22Rv1 (cell line): ENCODE data around the gene ZNF438.
"Not testable (repeated sequence)": the region's sequence is repeated elsewhere in the genome, so short reads cannot be mapped to it uniquely, and the experiment has no call there.

ENCODE experiments used
- H3K27ac ChIP-seq: fragments of 450-650 bp; 2 replicates; pipeline ENCODE4 v1.5.1; 2017
- CTCF ChIP-seq: fragments of 450-650 bp; IDR thresholded peaks from 2 replicates; pipeline ENCODE4 v1.5.1; 2017; ENCODE audit warnings: mild to moderate bottlenecking
- ZFX ChIP-seq: fragments of 450-650 bp; IDR thresholded peaks from 2 replicates; pipeline ENCODE4 v1.6.1; 2017; ENCODE audit warnings: antibody characterized with exemption, borderline replicate concordance

The ZNF438 gene

DNA sequence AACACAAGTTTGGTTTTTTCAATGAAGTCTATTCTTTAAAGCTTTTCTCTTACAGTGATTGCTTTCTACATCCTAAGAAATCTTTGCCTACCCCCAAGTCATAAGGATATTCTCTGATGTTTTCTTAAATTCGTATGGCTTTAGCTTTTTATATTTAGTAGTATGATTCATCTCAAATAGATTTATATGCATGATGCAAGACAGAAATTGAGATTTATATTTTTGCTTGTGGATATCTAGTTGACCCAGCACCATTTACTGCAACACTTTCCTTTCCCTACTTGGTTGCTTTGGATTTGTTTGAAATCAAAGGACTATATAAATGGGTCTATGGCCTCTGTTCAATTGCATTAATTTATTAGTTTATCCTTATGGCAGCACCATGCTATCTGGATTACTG lies 113.9 kb downstream of the ZNF438 start:
- no peak overlapping the region for H3K27ac ChIP-seq
- no peak for TF ChIP-seq CTCF

GRCh38 chr10:30917067-30917466 lies 114.6 kb downstream of the ZNF438 start:
- no peak overlapping the region for H3K27ac ChIP-seq
- no peak for TF ChIP-seq CTCF
- TF ChIP-seq ZFX = no peak

GRCh38 chr10:30915146-30915545 lies 116.5 kb downstream of the ZNF438 start:
- TF ChIP-seq ZFX = no peak
- H3K27ac ChIP-seq = no peak overlapping the region

DNA sequence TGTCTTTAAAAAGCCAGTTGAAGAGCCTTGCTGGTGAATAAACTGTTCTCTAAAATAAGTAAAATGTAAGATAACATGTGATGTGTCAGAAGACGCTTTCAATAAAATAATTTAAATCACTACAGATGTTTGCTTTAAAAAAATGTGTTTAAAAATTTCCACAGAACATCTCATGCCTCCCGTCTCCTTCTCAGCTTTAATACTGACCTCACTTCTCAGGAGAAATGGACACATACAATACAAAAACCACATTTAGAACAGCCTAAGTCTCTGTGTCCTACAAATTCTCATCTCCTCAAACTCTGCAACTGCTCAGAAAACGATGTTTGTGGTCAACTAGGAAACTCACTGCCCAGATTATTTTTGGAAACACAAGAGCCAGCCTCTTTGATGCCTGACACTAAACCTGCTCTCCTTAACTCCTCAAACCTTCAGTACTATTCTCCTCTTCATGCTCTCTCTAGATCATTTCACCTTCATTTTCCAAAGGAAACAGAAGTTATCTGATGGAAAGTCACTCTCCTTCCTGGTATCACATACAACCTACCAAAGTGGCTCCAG lies 120.3 kb downstream of the ZNF438 start:
- H3K27ac ChIP-seq = no peak overlapping the region
- TF ChIP-seq ZFX (no peak), CTCF (no peak)

- no peak for TF ChIP-seq ZFX
- TF ChIP-seq CTCF = no peak
Observed at GRCh38 chr10:30903397-30904138, 128.1 kb downstream of the ZNF438 start.

GRCh38 chr10:30902621-30903396 lies 128.9 kb downstream of the ZNF438 start:
- no peak for TF ChIP-seq CTCF
- no peak for TF ChIP-seq ZFX
- no peak overlapping the region for H3K27ac ChIP-seq

More at GRCh38 chr10:30903397-30904138, 128.1 kb downstream of the ZNF438 start:
- H3K27ac ChIP-seq = no peak overlapping the region

- not testable (repeated sequence) for H3K27ac ChIP-seq
Observed at GRCh38 chr10:30901487-30901886, 130.2 kb downstream of the ZNF438 start.

DNA sequence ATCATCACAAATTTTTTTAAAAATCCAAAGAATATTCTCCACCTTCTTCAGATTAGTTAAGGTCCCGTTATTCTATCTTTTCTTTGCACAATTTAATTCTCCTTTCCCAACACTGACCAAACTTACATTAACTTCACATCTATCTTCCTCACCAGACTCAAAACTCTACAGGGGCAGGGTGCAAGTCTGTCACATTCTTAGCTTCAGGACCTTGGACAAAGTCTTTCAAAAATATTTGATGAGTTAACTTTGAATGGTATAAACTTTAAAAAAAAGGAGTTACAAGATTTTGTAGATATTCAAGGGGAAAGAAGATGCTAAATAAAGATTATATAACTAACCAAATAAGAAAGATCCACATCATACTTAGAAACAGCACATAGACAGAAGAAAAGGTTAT lies 132.7 kb downstream of the ZNF438 start:
- TF ChIP-seq ZFX = no peak
- no peak for TF ChIP-seq CTCF
- H3K27ac ChIP-seq = no peak overlapping the region
